IPS DF 6.9 (cell line): ENCODE measurements around the gene DGCR8.

Experiments used
- DNase-seq: peaks from one replicate; pipeline ENCODE4 v3.0.0-alpha.2; 2013; ENCODE audit warnings: low read depth, low spot score
- H3K27ac ChIP-seq: one replicate; pipeline ENCODE4 v1.5.1; 2013; ENCODE audit warnings: low read length, control low read depth
- H3K27me3 ChIP-seq: 2 replicates; pipeline ENCODE4 v1.6.1; 2013; ENCODE audit warnings: mild to moderate bottlenecking, low read length; ENCODE audit not compliant: control insufficient read depth, insufficient read depth
- H3K36me3 ChIP-seq: 2 replicates; pipeline ENCODE4 v1.6.1; 2013; ENCODE audit warnings: low read length; ENCODE audit not compliant: control insufficient read depth, insufficient read depth
- H3K4me1 ChIP-seq: 2 replicates; pipeline ENCODE4 v1.6.1; 2013; ENCODE audit warnings: low read length; ENCODE audit not compliant: control insufficient read depth, insufficient read depth
- H3K4me3 ChIP-seq: 2 replicates; pipeline ENCODE4 v1.5.1; 2013; ENCODE audit warnings: mild to moderate bottlenecking, low read length
- H3K9me3 ChIP-seq: 2 replicates; pipeline ENCODE4 v1.6.1; 2013; ENCODE audit warnings: low read length, inconsistent platforms; ENCODE audit not compliant: control insufficient read depth, insufficient read depth
- WGBS: extraction: QIAGEN DNeasy Blood & Tissue Kit; methylation state at CpG from one replicate; pipeline ENCODE4 v1.1.7; 2013; ENCODE audit warnings: mixed read lengths, missing lambda C conversion rate; ENCODE audit not compliant: insufficient read length, insufficient coverage; 5-methylcytosine and 5-hydroxymethylcytosine counted together

The DGCR8 gene

DNA sequence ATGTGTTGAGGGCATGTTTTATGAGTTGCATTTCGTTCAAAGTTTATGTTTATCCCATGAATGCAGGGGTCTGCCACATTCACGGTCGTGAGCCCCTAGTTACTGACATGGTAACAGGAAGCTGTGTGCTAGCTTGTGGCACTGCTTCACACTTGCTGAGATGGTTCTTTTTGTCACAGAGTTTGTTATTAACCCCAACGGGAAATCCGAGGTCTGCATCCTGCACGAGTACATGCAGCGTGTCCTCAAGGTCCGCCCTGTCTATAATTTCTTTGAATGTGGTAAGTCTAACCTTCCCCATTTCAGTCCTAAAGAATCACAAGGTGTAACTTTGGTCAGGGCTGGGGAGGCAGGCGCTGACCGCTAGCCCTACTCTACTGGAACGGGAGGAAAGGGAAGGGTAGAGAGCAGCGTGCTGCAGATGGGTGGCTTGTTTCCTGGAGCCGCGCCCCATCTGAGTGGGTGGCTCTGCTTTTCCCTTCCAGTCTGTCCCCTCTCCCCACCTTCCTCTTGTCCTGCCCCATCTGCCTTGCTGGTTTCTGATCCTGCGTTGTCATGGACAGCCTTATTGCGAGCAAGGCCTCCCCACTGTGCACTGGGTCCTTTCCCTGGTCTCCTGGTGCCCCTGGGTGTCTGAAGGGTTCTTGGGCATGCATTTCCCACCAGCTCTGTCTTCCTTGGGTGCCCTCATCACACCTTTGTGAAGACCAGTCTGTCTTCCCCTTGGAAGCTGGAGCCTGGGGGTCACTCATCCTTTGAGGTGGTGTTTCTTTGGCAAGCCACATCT is 11.8 kb downstream of the DGCR8 start:
- DNase-seq, result no peak
- peaks cover 82% of the 10 kb centered on the region for H3K36me3 ChIP-seq
- no peak overlapping the region for H3K4me3 ChIP-seq
- H3K27me3 ChIP-seq, result no peaks in the 10 kb centered on the region
- no CpG with 5 or more reads among the region's 16 CpGs for WGBS
- H3K4me1 ChIP-seq, result no peaks in the 10 kb centered on the region
- H3K9me3 ChIP-seq, result no peaks in the 10 kb centered on the region
- no peak overlapping the region for H3K27ac ChIP-seq

DNA sequence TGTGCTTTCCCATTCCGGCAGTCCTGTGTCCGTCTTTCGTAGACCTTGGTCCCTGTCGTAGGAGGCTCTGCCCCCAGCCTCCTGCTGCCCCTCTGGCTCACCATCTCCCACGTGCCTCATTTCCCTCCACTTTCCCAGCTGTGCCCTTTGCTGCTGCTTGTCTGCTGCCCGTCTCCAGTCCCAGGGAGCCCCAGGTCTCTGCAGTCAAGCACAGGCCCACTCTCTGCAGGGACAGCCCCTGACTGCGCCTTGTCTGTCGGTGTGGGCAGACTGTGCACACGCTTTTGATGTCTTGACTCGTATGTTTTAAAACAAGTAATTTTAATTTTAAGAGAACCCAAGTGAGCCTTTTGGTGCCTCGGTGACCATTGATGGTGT is 12.4 kb downstream of the DGCR8 start:
- Histone ChIP-seq H3K36me3 (peaks cover 76% of the 10 kb centered on the region), H3K4me1 (no peaks in the 10 kb centered on the region), H3K27me3 (no peaks in the 10 kb centered on the region), H3K27ac (no peak overlapping the region), H3K4me3 (no peak overlapping the region), H3K9me3 (no peaks in the 10 kb centered on the region)
- WGBS, result no CpG with 5 or more reads among the region's 11 CpGs
- no peak for DNase-seq

DNA sequence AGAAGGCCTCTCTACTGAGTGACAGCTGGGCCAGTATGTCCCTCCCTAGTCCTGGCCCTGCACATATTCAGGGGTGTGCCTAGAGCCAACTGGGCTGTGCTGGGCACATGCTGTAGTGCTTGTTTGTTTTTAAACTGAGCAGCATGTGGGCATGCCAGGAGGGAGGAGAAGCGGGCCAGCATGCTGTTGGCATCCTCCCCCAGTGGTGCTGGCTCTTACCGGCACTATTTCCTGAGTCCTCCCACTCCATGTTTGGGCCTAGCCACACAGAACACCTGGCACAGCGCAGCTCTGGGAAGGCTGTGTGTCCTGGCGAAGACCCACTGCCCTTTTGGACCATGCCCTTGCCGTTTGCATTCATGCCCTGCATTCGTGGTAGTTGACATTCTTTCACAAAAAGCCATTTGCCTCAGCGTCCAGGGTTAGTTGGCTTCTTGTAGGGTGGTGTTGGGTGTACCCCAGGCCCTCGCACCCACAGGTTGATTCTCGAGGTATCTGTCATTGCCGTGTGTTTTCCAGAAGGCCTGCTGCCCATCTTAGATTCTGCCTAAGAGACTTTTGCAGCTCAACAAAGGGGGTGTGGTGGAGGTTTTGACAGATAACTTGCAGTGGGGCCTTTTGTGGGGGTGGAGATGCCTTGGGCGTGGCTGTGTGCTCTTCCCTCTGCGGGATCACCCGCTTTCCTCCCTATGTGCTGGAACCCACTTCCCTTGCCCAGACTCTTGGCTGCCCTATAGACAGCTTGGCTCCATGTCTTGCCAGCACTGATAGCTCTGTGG is 13.6 kb downstream of the DGCR8 start:
- no CpG with 5 or more reads among the region's 13 CpGs for WGBS
- no peaks in the 10 kb centered on the region for H3K9me3 ChIP-seq
- H3K27me3 ChIP-seq, result no peaks in the 10 kb centered on the region
- H3K4me1 ChIP-seq, result no peaks in the 10 kb centered on the region
- peaks cover 67% of the 10 kb centered on the region for H3K36me3 ChIP-seq
- H3K4me3 ChIP-seq, result no peak overlapping the region
- no peak for DNase-seq
- no peak overlapping the region for H3K27ac ChIP-seq

DNA sequence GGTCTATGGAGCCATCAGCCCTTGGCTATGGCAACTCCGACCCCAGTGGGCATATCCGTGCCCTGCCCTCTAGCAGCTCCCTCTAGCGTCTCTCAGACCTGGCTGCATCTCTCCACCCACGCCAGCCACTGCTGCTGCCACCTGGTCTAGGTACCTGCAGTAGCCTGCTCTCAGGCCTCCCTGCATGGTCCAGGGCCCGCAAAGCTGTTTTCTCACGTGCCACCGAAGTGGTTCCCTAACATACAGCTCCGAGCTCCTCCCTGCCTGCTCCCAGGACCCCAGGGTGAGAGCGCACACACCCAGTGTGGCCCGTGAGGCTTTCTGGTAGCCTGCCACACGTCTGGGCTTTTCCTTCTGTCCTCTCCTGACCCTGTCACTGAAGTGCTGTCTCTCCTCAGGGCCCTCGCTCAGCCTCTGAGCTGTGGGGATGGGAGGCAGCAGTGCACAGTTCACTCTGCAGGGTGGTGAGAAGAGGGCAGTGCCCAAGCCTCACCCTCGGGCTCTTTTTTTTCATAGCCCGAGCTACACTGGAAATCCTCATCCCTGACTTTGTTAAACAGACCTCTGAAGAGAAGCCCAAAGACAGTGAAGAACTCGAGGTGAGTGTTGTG is 14.3 kb downstream of the DGCR8 start:
- no peak for DNase-seq
- no peak overlapping the region for H3K27ac ChIP-seq
- no peaks in the 10 kb centered on the region for H3K9me3 ChIP-seq
- H3K4me1 ChIP-seq, result no peaks in the 10 kb centered on the region
- H3K36me3 ChIP-seq, result peaks cover 65% of the 10 kb centered on the region
- no peak overlapping the region for H3K4me3 ChIP-seq
- WGBS, result no CpG with 5 or more reads among the region's 15 CpGs
- H3K27me3 ChIP-seq, result no peaks in the 10 kb centered on the region

DNA sequence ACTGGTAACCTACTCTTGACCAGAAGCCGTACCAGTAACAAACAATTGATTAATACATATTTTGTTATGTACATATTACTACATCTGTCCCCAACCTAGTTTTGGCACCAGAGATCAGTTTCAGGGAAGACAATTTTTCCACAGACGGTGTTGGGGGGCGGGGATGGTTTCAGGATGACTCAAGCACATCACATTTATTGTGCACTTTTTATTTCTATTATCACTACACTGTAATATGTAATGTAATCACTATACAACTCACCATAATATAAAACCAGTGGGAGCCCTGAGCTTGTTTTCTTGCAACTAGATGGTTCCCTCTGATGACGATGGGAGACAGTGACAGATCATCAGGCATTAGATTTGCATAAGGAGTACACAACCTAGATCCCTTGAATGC is 15.5 kb downstream of the DGCR8 start:
- Histone ChIP-seq H3K27me3 (no peaks in the 10 kb centered on the region), H3K9me3 (no peaks in the 10 kb centered on the region), H3K4me3 (no peak overlapping the region), H3K36me3 (peaks cover 54% of the 10 kb centered on the region), H3K4me1 (no peaks in the 10 kb centered on the region), H3K27ac (no peak overlapping the region)
- DNase-seq, result no peak
- WGBS, result no CpG with 5 or more reads among the region's 4 CpGs

DNA sequence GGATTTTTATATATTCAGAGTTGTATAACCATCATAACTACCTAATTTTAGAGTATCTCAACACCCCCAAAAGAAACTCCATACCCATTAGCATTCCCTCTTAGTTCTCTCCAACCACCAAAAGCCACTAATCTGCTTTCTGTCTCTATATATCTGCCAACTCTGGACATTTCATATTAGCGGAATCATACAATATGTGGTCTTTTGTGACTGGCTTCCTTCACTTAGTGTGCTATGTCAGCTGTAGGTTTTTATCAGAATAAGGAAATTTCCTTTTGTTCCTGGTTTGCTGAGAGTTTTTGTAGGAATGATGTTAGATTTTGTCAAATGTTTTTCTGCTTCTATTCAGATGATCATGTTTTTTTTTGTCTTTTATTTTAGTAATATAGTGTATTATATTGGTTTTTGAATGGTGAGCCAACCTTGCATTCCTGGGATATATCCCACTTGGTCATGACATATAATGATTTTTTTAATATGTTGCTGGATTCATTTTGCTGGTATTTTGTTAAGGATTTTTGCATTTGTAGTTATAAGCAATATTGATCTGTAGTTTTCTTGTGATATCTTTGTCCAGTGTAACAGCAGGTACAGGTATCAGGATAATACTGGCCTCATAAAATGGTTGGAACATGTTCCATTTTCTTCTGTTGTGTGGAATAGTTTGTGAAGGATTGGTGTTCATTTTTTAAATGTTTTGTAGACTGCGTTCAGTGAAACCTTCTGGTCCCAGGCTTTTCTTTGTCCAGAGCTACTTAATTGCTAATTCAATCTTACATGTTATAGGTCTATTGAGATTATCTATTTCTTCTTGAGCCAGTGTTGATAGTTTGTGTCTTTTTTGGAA is 16.8 kb downstream of the DGCR8 start:
- no peaks in the 10 kb centered on the region for H3K9me3 ChIP-seq
- H3K36me3 ChIP-seq, result peaks cover 42% of the 10 kb centered on the region
- no peak overlapping the region for H3K27ac ChIP-seq
- H3K4me1 ChIP-seq, result no peaks in the 10 kb centered on the region
- no peak overlapping the region for H3K4me3 ChIP-seq
- no CpG with 5 or more reads among the region's 2 CpGs for WGBS
- H3K27me3 ChIP-seq, result no peaks in the 10 kb centered on the region
- DNase-seq, result no peak

DNA sequence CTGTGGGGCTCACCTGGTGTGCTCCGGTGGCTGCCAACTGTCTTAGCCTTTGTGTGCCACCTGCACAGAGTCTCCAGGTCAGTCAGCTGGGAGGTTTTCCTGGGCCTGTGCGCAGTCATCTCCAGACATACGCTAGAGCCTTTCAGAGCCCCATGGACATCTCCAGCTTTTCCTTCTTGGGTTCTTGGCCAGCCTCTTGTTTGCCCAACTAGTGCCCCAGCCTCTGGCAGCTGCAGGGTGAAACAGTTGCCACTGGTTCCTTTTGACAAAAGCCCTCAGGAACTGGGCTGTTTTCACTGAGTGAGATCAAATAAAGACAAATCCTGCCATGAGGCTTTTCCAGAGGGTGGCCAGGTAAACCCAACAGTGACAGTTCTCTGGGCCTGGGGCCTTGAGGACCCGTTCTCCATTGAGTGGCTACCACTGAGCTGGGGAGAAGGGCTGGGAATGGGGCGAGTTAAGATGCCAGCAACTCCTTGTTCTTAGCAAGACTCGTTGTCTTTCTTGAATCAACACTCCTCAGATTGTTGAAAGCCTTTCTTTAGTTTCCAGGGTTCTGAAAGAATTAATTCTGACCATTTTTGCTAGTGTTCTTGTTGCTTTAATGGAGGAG is 19.2 kb downstream of the DGCR8 start:
- DNase-seq, result no peak
- H3K27me3 ChIP-seq, result no peaks in the 10 kb centered on the region
- no peaks in the 10 kb centered on the region for H3K9me3 ChIP-seq
- no CpG with 5 or more reads among the region's 6 CpGs for WGBS
- peaks cover 21% of the 10 kb centered on the region; the same call in 1 of the 2 replicates for H3K36me3 ChIP-seq
- no peak overlapping the region for H3K27ac ChIP-seq
- H3K4me1 ChIP-seq, result no peaks in the 10 kb centered on the region
- no peak overlapping the region for H3K4me3 ChIP-seq

DNA sequence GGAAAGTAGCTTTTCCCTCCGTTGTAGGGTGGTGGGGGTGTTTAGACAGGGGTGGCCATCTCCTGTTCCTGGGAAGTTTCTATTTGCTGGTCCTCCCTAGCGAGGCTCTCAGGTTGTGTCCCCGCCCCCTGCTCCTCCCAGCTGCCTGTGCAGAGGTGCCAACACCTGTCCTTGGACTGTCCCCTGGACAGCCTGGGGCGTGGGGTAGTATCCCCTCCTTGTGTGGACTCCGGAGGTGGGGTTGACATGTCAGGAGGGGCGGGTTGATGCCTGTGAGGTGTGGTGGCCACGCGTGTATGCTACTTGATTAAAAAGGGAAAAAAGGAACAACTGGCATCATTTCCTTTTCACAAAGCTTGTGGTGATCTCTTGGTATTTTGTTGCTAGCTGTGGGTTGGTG is 21.6 kb downstream of the DGCR8 start:
- Histone ChIP-seq H3K27ac (no peak overlapping the region), H3K36me3 (peaks cover 27% of the 10 kb centered on the region), H3K4me3 (no peak overlapping the region), H3K27me3 (no peaks in the 10 kb centered on the region), H3K4me1 (no peaks in the 10 kb centered on the region), H3K9me3 (no peaks in the 10 kb centered on the region)
- no peak for DNase-seq
- no CpG with 5 or more reads among the region's 8 CpGs for WGBS

DNA sequence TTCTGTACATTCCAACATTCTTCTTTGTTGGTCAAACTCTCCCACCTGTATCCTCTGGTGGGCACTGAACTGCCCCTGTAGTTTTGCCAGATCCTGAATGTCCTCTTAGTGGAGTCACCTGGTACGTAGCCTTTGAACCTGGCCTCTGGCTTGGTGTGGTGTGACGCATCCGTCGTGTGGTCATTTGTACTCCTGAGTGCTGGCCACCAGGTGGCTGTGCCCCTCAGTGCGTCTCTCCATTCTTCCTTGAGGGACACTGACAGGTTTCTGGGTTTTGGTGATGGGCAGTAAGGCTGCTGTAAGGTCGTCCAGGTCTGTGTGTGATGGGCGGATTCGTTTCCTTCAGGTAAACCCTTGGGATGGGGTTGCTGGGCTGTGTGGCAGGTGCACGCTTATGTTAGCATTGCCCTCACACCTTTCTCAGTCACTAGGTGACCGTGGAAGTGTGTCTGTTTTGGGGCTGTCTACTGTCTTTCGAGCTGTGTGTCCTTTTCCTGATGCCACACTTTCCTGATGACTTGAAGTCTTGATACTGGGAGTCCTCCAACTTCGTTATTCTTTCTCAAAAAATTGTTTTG is 22.3 kb downstream of the DGCR8 start:
- Histone ChIP-seq H3K36me3 (peaks cover 34% of the 10 kb centered on the region), H3K4me1 (no peaks in the 10 kb centered on the region), H3K9me3 (no peaks in the 10 kb centered on the region), H3K4me3 (no peak overlapping the region), H3K27ac (no peak overlapping the region), H3K27me3 (no peaks in the 10 kb centered on the region)
- no peak for DNase-seq
- no CpG with 5 or more reads among the region's 12 CpGs for WGBS
